ENCODE measurements around the gene VPS16. TPM values are rescaled to one million over a fixed set of nuclear protein-coding genes. Genes with fewer than 3 reads are reported as not detected.
"Not testable (repeated sequence)": the region's sequence is repeated elsewhere in the genome, so short reads cannot be mapped to it uniquely, and the experiment has no call there.

Gene VPS16
- total and polyA plus RNA-seq, 2 of the 4 experiments (the other 2 are of a cell fraction), result 38.7 to 48.0 TPM

DNA sequence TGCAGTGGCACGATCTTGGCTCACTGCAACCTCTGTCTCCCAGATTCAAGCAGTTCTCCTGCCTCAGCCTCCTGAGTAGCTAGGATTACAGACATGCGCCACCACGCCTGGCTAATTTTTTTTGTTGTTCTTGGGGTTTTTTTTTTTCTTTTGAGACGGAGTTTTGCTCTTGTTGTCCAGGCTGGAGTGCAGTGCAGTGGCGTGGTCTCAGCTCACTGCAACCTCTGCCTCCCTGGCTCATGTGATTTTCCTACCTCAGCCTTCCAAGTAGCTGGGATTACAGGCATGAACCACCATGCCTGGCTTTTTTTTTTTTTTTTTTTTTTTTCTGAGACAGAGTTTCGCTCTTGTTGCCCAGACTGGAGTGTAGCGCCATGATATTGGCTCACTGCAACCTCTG lies 9.3 kb upstream of the VPS16 start:
- CTCF ChIA-PET; H2BK120ac ChIP-seq (ENCODE audit: low read depth, low read length); H3K4me1 ChIP-seq (ENCODE audit: control insufficient read depth, insufficient read depth, low read length); H4K91ac ChIP-seq (ENCODE audit: insufficient read depth, low read depth, low read length); intact Hi-C loops (cut with micrococcal nuclease); H3K36me3 ChIP-seq (ENCODE audit: control insufficient read depth, insufficient read depth, low read length); H3K9ac ChIP-seq (ENCODE audit: low read depth, low read length); H3K14ac ChIP-seq (replicated peaks; ENCODE audit: low read depth, low read length); DNase-seq; H3K4me2 ChIP-seq (ENCODE audit: low read depth, low read length); H2AK9ac ChIP-seq (replicated peaks; ENCODE audit: low read depth, low read length, poor library complexity); H4K8ac ChIP-seq (ENCODE audit: low read depth in 2 of 2, low read length in 2 of 2); H4K5ac ChIP-seq (ENCODE audit: low read depth, low read length); H2BK5ac ChIP-seq (ENCODE audit: low read depth, low read length, poor library complexity, severe bottlenecking); H3K4me3 ChIP-seq (ENCODE audit: insufficient read depth, low read depth, low read length); H2BK15ac ChIP-seq (ENCODE audit: low read depth, low read length); H2BK20ac ChIP-seq (ENCODE audit: low read depth, low read length); H3K18ac ChIP-seq (ENCODE audit: low read depth, low read length); H2AFZ ChIP-seq (replicated peaks; ENCODE audit: low read length, poor library complexity); H3K4ac ChIP-seq (ENCODE audit: low read depth, low read length); H3K79me1 ChIP-seq (ENCODE audit: low read depth in 1 of 2, low read length in 2 of 2); H3K9me1 ChIP-seq (ENCODE audit: insufficient read depth, low read length); ATAC-seq (ENCODE audit: low read depth); dilution Hi-C loops (cut with HindIII; ENCODE audit: low sequenced_read_pairs, unreplicated experiment); H4K20me1 ChIP-seq (ENCODE audit: insufficient read depth, low read length); H3K27me3 ChIP-seq (ENCODE audit: control insufficient read depth, insufficient read depth, low read length); BruUV-seq (replicated peaks); H3K23ac ChIP-seq (ENCODE audit: low read depth, low read length); H3K56ac ChIP-seq (ENCODE audit: extremely low read depth, insufficient read depth, low read length); H3K9me3 ChIP-seq (ENCODE audit: control insufficient read depth, insufficient read depth, low read length); H2AK5ac ChIP-seq (ENCODE audit: low read depth, low read length): not testable (repeated sequence)
- WGBS, 2 experiments (ENCODE audit: extremely low coverage in 2 of 2, insufficient read length in 1 of 2), result no CpG with 5 or more reads among the region's 7 CpGs
- POLR2A ChIA-PET (ENCODE audit: unreplicated experiment), result interaction anchor here (0.6 kb wide), 2 partner anchors 54 to 107 kb away, joined by 3 to 6 read pairs; no protein-coding TSS in a partner anchor
- H3K27ac ChIP-seq (ENCODE audit: insufficient read depth, low read length), result peak overlapping the region; percentile 37; the same call in 1 of the 2 replicates
- in situ Hi-C loops (cut with MboI; ENCODE audit: low sequenced_read_pairs), result loop anchor here (25.0 kb wide), 1 partner anchor 319 kb away; the partner anchor contains the start of gene ZNF343
